Occipital lobe (tissue), 2 donors: Measurements from ENCODE around the gene WNT3. TPM values are rescaled to one million over a fixed set of nuclear protein-coding genes. Genes with fewer than 3 reads are reported as not detected.
"Not testable (repeated sequence)": the region's sequence is repeated elsewhere in the genome, so short reads cannot be mapped to it uniquely, and the experiment has no call there.

Experiments
- DNase-seq: peaks from one replicate; lab custom pipeline; 2025; lab: John Stamatoyannopoulos, UW
- total RNA-seq: library from RNA; depleted of rRNA; stranded (reverse); fragments of >200 nt; gene quantifications from one replicate; pipeline ENCODE4 v1.2.3, GENCODE V29; 2014

WNT3 gene
- total RNA-seq, 1 donor from 2014 or later = 5.1 TPM

DNA sequence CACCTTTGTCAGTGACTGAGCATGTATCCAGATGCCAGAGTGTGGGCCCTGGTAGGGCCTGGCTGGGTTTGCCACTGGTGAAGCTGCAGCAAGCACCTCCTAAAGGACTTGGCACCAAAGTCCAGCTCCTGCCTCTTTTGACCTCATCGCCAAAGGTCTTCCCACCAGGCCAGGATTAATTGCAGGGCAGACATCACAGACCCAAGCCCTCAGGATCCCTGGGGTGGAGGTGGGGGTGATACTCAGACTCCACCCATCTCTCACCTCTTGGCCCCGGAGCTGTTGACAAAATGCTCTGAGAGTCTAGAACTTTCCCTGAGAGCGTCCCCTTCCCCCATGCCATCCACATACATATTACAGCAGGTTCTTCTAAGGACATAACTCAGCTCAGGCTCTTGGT lies 4.6 kb downstream of the WNT3 start:
- no peak for DNase-seq

DNA sequence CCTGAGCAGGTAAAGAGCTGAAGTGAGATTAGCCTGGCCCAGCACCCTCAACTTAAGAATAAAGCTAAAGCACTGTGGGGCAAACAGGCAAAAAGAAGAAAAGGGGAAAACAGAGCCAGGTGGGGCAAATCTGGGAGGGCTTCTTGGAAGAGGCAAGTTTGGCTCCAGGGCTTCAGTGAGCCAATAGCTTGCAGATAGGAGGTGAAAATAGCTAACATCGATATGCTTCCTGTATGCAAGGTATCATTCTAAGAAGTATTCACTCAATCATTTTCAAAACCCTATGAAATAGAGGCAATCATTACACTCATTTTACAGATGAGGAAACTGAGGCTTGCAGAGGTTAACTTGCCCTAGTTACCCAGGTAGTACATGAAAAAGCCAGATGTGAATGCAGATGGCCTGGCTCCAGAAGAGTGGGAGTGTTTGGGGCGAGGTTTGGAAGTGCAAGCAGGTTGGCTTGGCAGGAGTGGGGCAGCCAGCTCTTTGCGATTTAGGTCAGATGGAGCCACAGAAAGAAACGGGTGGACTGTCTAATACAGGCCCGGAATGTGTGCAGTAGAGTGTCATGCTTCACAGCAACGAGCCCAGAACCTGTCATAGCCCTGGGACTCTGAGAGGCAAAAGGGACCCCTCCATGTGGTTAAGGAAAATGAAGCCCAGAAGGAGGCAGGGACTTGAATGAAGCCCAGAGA lies 5.7 kb downstream of the WNT3 start:
- DNase-seq = no peak

DNA sequence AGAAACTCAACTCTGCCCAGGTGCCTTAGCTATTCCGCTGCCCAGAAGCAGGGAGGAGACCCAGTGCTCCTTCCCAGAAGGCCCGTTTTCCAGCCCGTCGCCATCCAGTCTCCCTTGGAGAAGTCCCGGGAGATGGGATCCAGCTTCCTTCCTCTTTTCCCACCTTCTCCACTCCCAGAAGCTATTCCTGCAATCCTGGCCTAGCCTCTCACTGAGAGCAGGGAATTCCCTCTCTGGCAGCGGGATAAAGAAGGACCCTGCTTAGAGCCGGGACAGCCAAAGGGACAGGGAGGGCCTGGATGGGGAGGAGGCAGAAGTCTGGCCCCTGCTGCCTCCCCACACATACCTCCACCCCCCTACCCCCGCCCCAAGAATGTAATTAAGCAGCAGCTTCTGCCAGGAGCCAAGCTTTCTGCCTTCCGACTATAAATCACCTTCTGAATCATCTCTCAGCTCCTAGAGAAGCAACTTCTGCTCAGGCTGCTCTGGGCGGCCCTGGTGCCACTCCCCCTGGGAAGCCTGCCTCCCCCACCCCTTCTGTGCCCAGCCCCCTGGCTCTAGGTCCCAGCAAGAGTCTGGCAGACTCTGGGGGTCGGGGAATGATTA lies 6.4 kb downstream of the WNT3 start:
- no peak for DNase-seq

- no peak for DNase-seq
Observed at GRCh38 chr17:46810837-46811236, 7.7 kb downstream of the WNT3 start.

GRCh38 chr17:46809110-46809571 lies 9.4 kb downstream of the WNT3 start:
- no peak for DNase-seq

- DNase-seq = no peak
Observed at GRCh38 chr17:46805771-46806170, 12.7 kb downstream of the WNT3 start.

GRCh38 chr17:46803544-46803943 lies 14.9 kb downstream of the WNT3 start:
- DNase-seq = no peak

- DNase-seq = no peak
Observed at GRCh38 chr17:46802800-46803199, 15.7 kb downstream of the WNT3 start.

GRCh38 chr17:46800573-46800972 lies 17.9 kb downstream of the WNT3 start:
- no peak for DNase-seq

DNA sequence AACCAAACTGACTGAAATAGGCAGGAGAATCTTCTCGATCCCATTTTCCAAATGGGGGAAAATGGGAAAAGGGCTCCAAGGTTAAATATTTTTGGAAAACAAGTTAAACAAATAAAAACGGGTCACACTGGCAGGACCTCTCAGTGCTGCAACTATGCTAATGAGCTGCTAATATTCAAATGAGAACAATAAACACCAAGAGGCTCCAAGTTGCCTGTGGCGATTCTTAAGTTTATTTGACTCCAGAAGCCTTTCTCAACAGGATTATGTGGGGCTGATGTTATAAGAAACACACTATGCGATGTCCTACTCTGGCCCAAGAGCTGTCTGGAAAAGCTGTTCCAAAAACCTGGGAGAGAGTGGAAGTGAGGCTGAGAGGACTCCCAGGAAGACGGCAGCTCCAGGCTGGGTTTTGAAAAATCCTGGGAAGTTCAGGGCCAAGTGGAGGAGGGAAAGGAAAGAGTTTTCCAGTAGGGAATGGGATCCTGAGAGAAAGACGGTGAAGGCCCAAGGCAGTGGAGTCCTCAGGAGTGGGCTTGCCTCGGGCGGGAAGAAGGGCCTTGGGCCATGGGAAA lies 21.4 kb downstream of the WNT3 start:
- no peak for DNase-seq

GRCh38 chr17:46796524-46796923 lies 22.0 kb downstream of the WNT3 start:
- no peak for DNase-seq

DNA sequence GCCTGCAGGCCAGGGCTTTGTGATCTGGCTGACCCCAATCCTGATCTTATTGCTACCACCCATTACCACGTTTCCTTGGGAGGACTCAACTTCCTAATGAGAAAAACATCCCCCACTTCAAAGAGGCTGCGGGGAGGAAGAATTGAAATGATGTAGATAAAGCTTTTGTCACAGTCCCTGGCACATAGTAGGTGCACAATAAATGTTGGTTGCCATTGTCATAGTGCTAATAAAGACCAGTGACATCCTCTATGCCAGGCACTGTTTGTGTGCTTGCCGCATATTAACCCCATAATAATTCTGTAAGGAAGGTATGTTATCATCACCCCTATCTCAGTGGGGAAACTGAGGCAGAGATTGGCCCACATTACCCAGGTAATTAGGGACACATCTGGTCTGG lies 22.4 kb downstream of the WNT3 start:
- DNase-seq = no peak

DNA sequence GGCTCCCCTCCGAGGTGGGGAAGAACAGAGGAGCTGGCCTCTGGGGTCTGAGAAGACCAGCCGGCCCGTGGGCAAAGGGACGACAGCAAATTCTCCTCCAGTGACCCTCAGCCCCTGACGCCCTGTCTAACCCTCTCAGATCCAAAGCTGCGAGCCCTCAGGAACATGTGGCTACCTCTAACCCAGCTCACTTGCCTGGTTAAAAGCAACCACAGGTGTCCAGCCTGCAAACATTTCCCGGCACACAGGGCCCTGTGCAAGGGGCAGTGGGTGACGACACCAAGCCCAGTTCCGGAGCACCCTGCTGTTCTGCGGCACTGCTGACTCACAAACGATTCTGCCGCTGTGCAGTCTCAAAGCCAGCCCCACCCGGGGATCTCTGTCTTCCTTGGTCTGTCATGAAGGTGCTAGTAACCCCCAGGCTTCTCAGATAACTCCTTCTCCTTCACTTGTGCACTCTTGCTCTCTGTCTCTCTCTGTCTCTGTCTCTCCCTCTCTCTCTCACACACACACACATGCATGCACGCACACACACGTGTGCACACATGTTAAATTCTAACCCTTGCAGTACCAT lies 23.0 kb downstream of the WNT3 start:
- no peak for DNase-seq

DNA sequence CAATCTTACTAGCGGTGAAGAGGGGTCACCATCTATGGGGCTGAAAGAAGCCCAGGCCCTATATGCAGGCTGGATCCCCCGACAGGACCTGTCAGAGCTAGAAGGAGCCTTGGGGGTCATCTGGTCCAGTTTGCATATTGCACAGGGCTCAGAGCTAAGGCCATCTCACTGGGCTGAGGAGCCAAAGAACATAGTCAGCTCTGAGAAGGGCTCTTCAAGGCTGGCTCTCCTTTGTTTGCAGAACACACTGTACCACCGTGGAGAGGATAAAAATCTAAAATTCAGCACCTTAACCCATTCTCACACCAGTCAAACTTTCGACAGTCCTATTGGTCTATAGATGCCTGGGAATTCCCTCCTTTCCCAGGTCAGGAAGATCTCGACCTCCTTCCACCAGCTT lies 24.2 kb downstream of the WNT3 start:
- no peak for DNase-seq

DNA sequence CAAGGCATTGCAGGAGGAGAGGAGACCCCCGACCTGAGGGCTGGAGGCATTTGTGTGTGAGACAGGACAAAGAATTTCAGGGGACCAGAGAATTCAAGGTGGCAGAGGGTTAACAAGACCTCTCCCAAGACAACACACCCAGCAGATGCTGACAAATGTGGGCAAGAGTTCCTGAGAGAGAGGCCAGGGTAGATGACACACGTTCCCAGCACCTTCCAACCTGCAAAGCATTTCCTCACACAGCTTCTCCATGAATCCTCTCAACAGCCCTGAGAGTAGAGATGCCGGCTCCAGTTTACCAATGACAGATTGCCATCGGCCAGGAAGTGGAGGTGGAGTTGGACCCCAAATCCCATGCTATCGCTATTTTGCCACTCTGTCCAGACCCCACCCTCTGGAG lies 25.0 kb downstream of the WNT3 start:
- no peak for DNase-seq

DNA sequence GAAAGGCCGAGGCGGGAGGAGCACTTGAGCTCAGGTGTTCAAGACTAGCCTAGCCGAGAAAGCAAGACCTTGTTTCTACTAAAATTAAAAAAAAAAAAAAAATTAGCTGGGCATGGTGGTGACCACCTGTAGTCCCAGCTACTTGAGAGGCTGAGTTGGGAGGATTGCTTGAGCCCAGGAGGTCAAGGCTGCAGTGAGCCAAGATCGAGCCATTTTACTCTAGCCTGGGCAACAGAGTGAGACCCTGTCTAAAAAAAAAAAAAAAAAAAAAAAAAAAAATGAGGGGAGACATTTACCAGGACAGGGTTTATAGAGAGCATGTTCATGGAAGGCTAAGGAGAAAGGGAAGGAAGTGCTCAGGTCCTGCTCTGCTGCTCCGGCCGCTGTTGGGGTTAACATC lies 25.5 kb downstream of the WNT3 start:
- DNase-seq = not testable (repeated sequence)

DNA sequence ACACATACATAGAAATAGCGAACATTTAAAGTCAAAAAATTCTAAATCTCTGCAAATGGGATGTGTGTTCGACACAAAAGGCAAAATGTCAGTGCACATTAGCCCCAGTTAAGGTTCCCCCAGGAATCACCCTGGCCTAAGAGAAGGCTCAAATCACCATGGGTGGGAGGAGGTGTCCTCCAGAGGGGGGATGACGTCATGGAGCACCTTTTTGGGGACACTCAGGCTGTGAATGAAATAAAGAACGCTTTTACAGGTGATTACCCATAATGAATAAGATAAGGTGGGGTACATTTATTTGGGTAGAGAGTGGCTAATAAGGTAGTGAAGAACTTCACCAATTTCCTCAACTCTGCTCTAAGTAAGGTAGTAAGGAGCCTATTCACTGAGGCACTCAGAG lies 26.4 kb downstream of the WNT3 start:
- DNase-seq = no peak

- DNase-seq = no peak
Observed at GRCh38 chr17:46791531-46791930, 27.0 kb downstream of the WNT3 start.

GRCh38 chr17:46790216-46790615 lies 28.3 kb downstream of the WNT3 start:
- no peak for DNase-seq

GRCh38 chr17:46789610-46790009 lies 28.9 kb downstream of the WNT3 start:
- no peak for DNase-seq

- no peak for DNase-seq
Observed at GRCh38 chr17:46788796-46789195, 29.7 kb downstream of the WNT3 start.

DNA sequence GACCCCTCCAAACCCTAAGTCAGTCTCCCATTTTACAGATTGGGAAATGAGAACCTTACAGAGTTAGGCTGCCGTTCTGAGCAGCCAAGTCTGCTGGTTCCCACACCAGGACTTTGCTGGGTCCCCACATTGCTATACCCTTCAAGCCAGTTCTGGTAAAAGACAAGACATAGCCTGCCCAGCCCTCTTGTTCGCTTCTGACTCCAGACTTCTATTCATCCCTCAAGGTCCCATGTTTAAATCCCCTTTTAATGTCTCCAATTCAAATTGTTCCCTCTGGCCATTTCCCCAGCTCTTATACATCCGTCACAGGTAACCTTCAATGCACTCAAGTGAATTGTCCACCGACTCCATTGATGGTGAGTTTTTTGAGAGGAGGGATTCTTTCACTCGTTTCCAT lies 30.2 kb downstream of the WNT3 start:
- no peak for DNase-seq

DNA sequence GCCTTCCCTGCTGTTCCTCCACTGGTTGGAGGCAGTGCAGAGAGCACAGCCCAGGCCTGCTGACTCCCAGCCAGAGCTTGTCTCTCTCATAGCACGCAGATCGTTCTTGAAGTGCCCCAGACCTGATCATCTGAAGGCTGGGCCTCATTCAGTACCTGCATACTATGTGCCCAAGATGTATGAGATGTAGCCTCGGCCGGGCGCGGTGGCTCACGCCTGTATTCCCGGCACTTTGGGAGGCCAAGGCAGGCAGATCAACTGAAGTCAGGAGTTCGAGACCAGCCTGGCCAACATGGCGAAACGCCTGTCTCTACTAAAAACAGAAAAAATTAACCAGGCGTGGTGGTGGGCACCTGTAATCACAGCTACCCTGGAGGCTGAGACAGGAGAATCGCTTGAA lies 31.0 kb downstream of the WNT3 start:
- DNase-seq = no peak
